GM21825 (cell line): Measurements from ENCODE around the gene MACROD2.
"Not testable (repeated sequence)": the region's sequence is repeated elsewhere in the genome, so short reads cannot be mapped to it uniquely, and the experiment has no call there.

ENCODE experiments used
- ATAC-seq: cut with Tn5 transposase; IDR thresholded peaks from one replicate; pipeline ENCODE4 v1.9.1; 2021; ENCODE audit warnings: mild to moderate bottlenecking, moderate library complexity; ENCODE audit not compliant: unreplicated experiment

Gene MACROD2

GRCh38 chr20:14963262-14963663 lies 967.9 kb downstream of the MACROD2 start:
- ATAC-seq: no peak

DNA sequence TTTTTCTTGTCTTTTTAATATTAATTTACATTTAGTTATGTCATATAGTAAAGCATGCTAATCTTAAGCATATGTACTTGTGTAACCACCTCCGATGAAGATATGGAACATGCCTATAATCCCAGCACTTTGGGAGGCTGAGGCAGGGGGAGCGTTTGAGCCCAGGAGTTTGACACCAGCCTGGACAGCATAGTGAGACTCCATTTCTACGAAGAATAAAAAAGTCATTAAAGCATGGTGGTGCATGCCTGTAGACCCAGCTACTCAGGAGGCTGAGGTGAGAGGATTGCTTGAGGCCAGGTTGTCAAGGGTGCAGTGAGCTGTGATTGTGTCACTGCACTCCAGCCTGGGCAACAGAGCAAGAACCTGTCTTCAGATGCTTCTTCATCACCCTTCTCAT lies 970.9 kb downstream of the MACROD2 start:
- no peak for ATAC-seq

DNA sequence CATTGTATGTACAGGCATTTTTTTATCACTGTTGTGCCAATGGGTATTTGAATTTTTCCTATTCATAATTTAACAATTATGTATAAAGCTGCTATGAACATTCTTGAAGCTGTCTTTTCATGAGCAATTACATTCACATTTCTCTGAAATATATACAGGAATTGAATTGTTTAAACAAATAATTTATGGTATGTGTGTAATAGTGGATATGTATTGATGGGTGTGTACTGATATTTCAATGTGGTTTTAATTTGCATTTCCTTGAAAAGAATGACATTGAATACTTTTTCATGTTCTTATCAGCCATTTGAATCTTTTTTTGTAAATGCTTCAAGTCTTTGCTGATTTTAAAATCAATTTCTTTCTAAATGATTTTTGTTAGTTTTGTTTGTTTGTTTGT lies 971.5 kb downstream of the MACROD2 start:
- ATAC-seq: no peak

DNA sequence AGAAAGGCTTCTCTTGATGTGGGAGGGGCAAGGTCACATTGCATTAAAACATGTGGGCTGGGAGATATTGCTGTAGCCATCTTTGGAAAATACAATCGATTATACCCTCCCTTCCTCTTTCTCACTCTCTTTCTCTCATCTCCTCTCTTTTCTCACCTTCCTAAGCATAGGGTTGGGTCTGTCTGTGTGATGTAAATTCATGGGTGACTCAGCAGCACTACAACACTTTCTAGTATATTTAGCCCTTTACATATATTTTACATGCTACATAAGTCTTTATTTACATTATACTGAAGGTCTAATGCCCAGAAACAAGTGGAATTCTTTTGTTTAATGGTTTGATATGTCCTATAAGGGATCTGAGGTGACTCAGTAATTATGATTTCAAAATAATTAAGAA lies 976.9 kb downstream of the MACROD2 start:
- ATAC-seq: no peak

DNA sequence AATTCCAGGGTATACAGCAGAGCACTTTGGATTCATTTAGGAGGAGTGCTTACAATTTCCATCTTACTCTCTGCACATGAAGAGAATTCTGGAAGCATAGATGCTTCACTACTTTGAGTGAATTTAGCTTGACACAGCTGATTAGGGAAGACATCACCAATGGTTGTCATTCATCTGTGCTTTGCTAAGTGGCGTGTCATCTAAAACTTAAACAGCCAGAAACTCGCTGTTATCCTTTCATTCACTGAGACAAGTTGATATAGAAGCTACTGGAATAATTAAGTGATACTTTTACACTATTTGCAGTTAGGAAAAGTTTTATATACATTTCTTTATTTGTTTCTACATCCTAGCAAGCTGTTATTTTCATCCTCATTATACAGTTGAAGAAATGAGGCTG lies 977.4 kb downstream of the MACROD2 start:
- ATAC-seq: no peak

DNA sequence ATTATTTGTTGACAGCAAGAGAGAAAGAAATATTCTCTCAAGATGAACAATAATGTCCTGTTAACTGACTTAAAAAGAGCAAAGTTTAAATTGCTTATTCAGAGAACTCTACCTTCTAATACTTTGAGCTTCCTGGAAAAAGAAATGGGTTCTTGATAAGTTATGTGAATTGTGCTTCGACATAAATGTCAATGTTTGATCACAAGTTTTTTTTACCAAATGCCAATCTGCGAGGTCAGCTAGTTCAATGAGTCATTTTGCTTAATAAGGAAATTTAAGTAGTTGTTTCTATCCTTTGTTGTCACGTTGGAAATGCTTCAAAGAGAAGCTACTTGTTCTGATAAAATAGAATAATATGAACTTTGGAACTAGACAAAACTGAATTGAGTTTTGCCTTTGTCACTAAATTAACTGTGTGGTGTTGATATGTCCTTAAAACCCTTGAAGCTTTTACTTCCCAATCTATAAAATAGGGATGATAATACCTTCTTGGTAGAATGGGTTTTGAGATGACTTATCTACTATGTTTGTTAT lies 984.2 kb downstream of the MACROD2 start:
- no peak for ATAC-seq

DNA sequence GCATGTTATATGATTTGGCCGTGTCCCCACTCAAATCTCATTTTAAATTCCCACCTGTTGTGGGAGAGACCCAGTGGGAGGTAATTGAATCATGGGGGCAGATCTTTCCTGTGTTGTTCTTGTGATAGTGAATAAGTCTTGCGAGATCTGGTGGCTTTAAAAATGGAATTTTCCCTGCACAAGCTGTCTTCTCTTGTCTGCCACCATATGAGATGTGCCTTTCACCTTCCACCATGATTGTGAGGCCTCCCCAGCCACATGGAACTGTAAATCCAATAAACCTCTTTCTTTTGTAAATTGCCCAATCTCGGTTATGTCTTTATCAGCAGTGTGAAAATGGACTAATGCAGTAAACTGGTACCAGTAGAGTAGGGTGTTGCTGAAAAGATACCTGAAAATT lies 986.2 kb downstream of the MACROD2 start:
- ATAC-seq: not testable (repeated sequence)

- not testable (repeated sequence) for ATAC-seq
These were observed 987.0 kb downstream of the MACROD2 start for GRCh38 chr20:14982324-14982723.

DNA sequence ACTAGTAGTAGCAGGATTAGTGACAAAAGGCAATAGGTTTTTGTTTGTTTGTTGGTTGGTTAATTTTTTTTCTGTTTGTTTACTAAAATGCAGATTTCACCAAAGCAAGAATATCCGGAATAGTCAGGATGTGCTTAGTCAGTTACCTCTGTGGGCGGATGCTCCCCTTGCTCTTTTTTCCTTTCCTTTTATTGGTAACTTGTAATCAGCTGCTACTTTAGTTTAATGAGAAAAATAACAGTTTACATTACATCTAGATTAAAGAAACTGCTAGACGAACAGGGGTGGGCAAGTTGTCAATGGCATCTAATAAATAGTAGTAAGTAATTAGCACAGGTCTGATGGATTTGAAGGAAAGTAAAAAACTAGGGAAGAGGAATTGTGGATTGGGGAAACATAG lies 989.0 kb downstream of the MACROD2 start:
- no peak for ATAC-seq

DNA sequence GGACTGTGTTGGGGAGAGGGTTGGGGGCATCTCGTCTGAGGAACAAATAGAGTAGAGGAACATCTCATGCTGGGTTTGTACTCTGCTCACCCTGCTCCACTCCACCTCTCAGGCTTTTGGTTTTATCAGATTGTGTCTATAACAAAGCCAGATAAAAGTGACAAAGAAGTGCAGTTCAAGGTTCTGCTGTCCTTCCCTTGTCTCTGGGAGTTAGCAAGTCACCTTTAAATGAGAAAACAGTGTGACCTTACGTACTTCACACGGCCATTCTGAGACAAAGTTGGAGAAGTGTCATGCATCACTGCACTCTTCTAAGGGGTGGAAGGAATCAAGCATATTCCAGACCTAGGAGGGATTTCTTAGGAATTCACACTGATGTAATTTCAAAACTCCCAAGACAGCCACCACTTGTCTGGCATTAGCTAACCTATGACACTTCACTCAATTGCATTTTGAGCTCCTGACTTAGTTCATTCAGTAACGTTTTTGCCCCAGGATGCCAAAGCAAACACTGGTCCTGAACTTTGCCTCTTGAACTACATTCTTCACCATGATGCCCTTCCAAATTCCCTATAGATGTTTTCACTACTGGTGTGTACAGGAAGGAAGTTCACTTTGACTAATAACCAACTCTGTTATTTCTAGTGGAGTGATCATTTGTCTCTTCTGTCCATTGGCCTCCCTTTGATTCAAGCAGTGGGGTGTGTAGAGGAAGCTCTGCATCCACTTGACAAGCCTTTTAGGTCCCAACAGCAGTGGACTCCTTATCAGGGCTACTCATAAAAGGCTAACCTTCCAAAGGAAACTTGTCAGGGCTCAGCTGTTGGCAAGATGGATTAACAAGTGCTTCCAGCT lies 989.7 kb downstream of the MACROD2 start:
- ATAC-seq: no peak

DNA sequence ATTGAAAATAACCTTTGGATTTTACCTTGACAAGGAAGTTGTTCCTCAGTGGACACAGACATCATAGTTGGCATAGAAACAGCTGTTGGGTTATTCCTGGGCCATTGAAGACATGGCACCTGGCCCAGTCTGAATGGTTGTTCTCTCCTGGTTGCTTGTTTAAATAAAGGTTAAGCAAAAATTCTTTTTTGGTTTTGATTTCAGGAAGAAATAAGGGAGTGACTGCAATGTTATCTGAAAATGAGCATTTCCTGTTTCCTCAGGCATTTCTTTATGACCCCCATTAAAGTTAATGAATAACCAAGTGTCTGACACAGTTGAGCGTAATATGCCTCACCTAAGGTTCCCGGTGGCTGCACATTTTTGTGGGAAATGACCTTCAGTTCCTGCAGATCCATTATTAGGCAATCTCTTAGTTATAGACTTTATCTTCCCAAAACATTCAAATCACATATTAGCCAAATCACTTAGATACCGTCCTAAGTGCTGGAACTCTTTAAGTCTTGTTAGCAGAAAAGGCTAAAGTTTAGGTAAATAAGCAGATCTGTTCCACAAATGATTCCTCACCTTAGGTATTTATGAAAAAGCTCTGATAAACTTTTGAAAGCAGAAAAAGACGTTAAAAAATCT lies 990.8 kb downstream of the MACROD2 start:
- ATAC-seq: no peak

- ATAC-seq: no peak
These were observed 991.3 kb downstream of the MACROD2 start for GRCh38 chr20:14986656-14987055.

DNA sequence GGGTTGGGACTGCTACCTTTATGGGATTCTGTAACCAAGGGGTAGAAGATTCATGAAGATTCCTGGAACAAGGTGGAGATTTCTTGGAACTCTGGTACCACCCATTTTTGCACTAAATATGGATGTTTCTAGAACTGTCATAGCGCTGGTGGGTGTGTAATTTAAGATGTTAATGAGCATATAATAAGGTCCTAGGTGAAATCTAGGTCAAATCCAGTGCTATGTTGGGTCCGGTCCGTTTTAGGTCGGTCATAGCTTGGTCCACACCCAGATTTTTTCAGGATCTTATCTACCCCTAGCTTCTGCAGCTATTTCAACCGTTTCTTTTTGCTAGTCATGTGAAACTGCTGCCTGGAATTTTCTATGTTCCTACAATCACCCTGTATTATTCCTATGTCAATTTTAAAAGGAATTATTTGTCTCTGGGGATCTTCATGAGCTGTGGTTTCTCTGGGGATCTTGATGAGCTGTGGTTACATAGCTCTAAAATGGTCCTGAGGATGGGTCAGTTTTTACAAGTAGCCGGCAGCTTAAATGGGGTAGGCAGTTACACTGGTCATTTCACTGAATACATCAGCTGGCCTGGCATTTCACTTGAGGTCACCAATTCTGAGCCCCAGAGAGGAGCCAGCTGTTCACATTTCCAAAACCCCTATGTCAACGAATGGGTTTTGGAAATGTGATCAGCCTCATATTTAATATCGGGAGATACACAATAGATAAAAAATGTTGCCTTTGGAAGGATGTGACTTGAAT lies 994.4 kb downstream of the MACROD2 start:
- ATAC-seq: no peak

GRCh38 chr20:14991023-14991422 lies 995.7 kb downstream of the MACROD2 start:
- no peak for ATAC-seq

DNA sequence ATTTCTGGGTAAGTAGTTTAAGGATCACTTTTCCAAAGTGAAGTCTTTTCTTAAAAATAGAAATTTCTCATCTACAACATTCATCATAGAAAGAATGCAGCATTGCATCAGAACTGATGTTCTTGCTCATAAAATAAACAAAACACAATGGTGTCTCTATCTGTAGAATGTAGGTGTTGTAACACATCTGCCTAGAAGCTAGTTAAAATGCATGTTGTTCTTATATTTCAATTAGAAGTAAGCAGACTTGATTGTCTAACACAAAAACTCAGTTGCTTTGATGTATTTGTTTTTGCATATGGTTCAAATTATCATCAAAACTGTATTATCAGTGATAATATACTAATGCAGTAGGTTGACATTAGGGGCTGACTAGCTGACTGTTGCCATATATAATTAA lies 996.8 kb downstream of the MACROD2 start:
- no peak for ATAC-seq

DNA sequence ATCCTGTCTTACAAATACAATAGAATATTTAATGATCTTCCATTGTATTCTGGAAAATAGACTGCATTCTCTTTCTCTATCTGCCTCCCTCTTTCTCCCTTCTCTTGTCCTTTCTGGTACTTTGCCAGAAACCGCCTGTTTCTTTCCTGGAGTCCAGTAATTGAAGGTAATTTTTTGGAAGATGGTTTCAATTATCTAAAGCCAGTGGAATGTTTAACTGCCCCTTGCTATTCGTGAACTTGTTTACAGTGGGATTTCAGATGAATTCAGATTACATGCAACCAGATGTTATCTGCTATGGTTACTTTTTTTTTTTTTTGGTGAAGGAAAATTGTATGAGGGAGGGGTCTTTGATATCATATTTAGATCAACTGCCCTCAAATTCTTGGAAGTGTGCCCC lies 997.6 kb downstream of the MACROD2 start:
- no peak for ATAC-seq

GRCh38 chr20:14996883-14997672 lies 1001.8 kb downstream of the MACROD2 start:
- no peak for ATAC-seq

- no peak for ATAC-seq
These were observed 1002.5 kb downstream of the MACROD2 start for GRCh38 chr20:14997791-14998190.

DNA sequence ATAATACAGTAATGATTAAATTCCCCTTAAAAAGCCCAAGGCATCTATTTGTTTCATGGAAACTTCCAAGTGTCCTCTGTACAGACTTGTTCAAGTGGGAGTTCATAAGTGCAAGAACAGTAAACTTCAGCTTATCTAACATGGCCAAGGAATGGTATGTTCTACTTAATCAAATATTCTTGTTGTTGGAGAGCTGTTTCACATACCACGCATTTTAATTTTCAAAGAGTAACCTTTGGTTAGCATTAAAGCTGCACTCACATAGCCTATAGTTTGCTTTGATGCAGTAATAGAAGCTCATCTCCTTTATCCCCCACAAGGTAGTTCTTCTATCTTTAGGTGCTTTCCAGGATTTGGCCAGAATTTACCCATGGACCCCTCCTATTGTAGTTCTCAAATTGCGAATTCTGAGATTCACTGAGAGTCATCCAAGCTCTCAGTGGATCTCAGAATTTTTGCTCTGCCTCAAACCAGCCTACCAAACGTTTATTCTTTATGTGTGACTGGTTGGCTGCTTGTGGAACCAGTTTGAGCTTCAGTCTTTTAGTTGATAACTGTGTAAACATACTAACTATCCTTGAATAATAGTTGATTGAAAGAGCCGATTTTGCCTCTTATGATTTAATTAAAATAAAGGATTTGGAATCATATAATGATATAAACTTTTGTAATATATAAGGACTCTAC lies 1010.1 kb downstream of the MACROD2 start:
- ATAC-seq: no peak

DNA sequence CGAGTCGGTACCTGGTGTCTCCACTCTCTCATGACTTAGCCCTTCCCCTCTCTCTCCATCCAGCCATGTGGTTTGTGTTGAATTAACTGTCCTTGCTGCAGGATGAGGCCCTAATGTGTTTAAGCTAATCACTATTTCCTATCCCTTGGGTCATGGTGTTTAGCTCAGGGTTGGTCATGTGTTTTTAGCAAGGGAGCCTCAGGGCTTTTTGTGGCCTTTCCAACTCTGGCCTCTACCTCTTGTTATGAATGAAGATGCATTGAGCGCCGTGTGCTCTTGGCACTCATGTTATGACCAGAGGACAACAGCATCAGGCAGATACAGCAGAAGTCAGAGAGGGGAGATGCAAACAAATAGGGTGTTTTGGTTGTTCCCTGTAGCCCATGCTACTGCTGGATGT lies 1016.3 kb downstream of the MACROD2 start:
- no peak for ATAC-seq
